ENCODE results near the gene GADD45GIP1. TPM values are rescaled to one million over a fixed set of nuclear protein-coding genes. Genes with fewer than 3 reads are reported as not detected.
"Not testable (repeated sequence)": the region's sequence is repeated elsewhere in the genome, so short reads cannot be mapped to it uniquely, and the experiment has no call there.

The GADD45GIP1 gene
- total RNA-seq, 2 donors from 2014 or later = 17.0 to 27.9 TPM

- no peaks in the 10 kb centered on the region for H3K36me3 Mint-ChIP-seq (ENCODE audit: low read depth)
Observed at GRCh38 chr19:12982648-12983047, 25.6 kb upstream of the GADD45GIP1 start.

GRCh38 chr19:12979974-12980373 lies 23.0 kb upstream of the GADD45GIP1 start:
- no peaks in the 10 kb centered on the region for H3K36me3 Mint-ChIP-seq (ENCODE audit: low read depth)
- no peak overlapping the region for H3K27ac Mint-ChIP-seq
- no peak for ATAC-seq (replicated peaks)
- H3K27me3 Mint-ChIP-seq = peaks cover 11% of the 10 kb centered on the region
- H3K9me3 Mint-ChIP-seq = no peaks in the 10 kb centered on the region
- H3K4me1 Mint-ChIP-seq = peaks cover 4% of the 10 kb centered on the region
- no peak overlapping the region for H3K4me3 Mint-ChIP-seq

More at GRCh38 chr19:12982648-12983047, 25.6 kb upstream of the GADD45GIP1 start:
- Mint-ChIP-seq H3K4me1 (peaks cover 4% of the 10 kb centered on the region), H3K4me3 (no peak overlapping the region), H3K27ac (no peak overlapping the region), H3K27me3 (peaks cover 10% of the 10 kb centered on the region), H3K9me3 (no peaks in the 10 kb centered on the region)
- ATAC-seq (replicated peaks) = no peak

GRCh38 chr19:12976109-12976508 lies 19.1 kb upstream of the GADD45GIP1 start:
- not testable (repeated sequence) for H3K27ac Mint-ChIP-seq; ATAC-seq (replicated peaks); H3K36me3 Mint-ChIP-seq (ENCODE audit: low read depth); H3K9me3 Mint-ChIP-seq; H3K4me1 Mint-ChIP-seq; H3K4me3 Mint-ChIP-seq
- H3K27me3 Mint-ChIP-seq = peaks cover 11% of the 10 kb centered on the region

- peaks cover 4% of the 10 kb centered on the region for H3K4me1 Mint-ChIP-seq
- peaks cover 11% of the 10 kb centered on the region for H3K27me3 Mint-ChIP-seq
- H3K36me3 Mint-ChIP-seq (ENCODE audit: low read depth) = no peaks in the 10 kb centered on the region
- no peak overlapping the region for H3K27ac Mint-ChIP-seq
- H3K9me3 Mint-ChIP-seq = no peaks in the 10 kb centered on the region
- ATAC-seq (replicated peaks) = no peak
- H3K4me3 Mint-ChIP-seq = no peak overlapping the region
Observed at GRCh38 chr19:12975221-12975741, 18.3 kb upstream of the GADD45GIP1 start.

- Mint-ChIP-seq H3K4me1 (peaks cover 4% of the 10 kb centered on the region), H3K4me3 (no peak overlapping the region), H3K36me3 (ENCODE audit: low read depth) (no peaks in the 10 kb centered on the region), H3K27ac (no peak overlapping the region), H3K9me3 (no peaks in the 10 kb centered on the region), H3K27me3 (peaks cover 11% of the 10 kb centered on the region)
- no peak for ATAC-seq (replicated peaks)
Observed at GRCh38 chr19:12974301-12975220, 17.5 kb upstream of the GADD45GIP1 start.

- no peaks in the 10 kb centered on the region for H3K36me3 Mint-ChIP-seq (ENCODE audit: low read depth)
- H3K4me1 Mint-ChIP-seq = peaks cover 4% of the 10 kb centered on the region
- no peak overlapping the region for H3K27ac Mint-ChIP-seq
- no peaks in the 10 kb centered on the region for H3K9me3 Mint-ChIP-seq
- ATAC-seq (replicated peaks) = no peak
- peaks cover 11% of the 10 kb centered on the region for H3K27me3 Mint-ChIP-seq
- no peak overlapping the region for H3K4me3 Mint-ChIP-seq
Observed at GRCh38 chr19:12973236-12973635, 16.2 kb upstream of the GADD45GIP1 start.

- peak; percentile 33 for ATAC-seq (replicated peaks)
- Mint-ChIP-seq H3K4me3 (no peak overlapping the region), H3K27me3 (no peaks in the 10 kb centered on the region), H3K27ac (peak overlapping the region; percentile 20), H3K36me3 (ENCODE audit: low read depth) (no peaks in the 10 kb centered on the region), H3K4me1 (no peaks in the 10 kb centered on the region), H3K9me3 (no peaks in the 10 kb centered on the region)
Observed at GRCh38 chr19:12970070-12970820, 13.2 kb upstream of the GADD45GIP1 start.

GRCh38 chr19:12969292-12969988 lies 12.4 kb upstream of the GADD45GIP1 start, which contains the start of gene DAND5:
Gene DAND5, plus strand, starts transcription at chr19:12969576. Its CDS starts 85 bp downstream, at chr19:12969661.
- H3K27ac Mint-ChIP-seq = peak within 1 kb of the TSS; percentile 20
- H3K9me3 Mint-ChIP-seq = no peaks in the 10 kb centered on the region
- H3K4me1 Mint-ChIP-seq = peaks cover 5% of the 10 kb centered on the region
- H3K27me3 Mint-ChIP-seq = no peaks in the 10 kb centered on the region
- H3K4me3 Mint-ChIP-seq = no peak within 1 kb of the TSS
- no peaks in the 10 kb centered on the region for H3K36me3 Mint-ChIP-seq (ENCODE audit: low read depth)
- ATAC-seq (replicated peaks) = no peak

- H3K4me3 Mint-ChIP-seq = no peak overlapping the region
- H3K27ac Mint-ChIP-seq = no peak overlapping the region
- no peaks in the 10 kb centered on the region for H3K36me3 Mint-ChIP-seq (ENCODE audit: low read depth)
- no peaks in the 10 kb centered on the region for H3K27me3 Mint-ChIP-seq
- no peak for ATAC-seq (replicated peaks)
- H3K4me1 Mint-ChIP-seq = peaks cover 5% of the 10 kb centered on the region
- H3K9me3 Mint-ChIP-seq = no peaks in the 10 kb centered on the region
Observed at GRCh38 chr19:12967907-12968306, 10.9 kb upstream of the GADD45GIP1 start.

- H3K27me3 Mint-ChIP-seq = no peaks in the 10 kb centered on the region
- no peaks in the 10 kb centered on the region for H3K36me3 Mint-ChIP-seq (ENCODE audit: low read depth)
- H3K9me3 Mint-ChIP-seq = no peaks in the 10 kb centered on the region
- no peak for ATAC-seq (replicated peaks)
- no peak overlapping the region for H3K27ac Mint-ChIP-seq
- H3K4me3 Mint-ChIP-seq = peak overlapping the region; percentile 99
- peaks cover 5% of the 10 kb centered on the region for H3K4me1 Mint-ChIP-seq
Observed at GRCh38 chr19:12965812-12966135, 8.8 kb upstream of the GADD45GIP1 start.

GRCh38 chr19:12965017-12965811 lies 8.2 kb upstream of the GADD45GIP1 start:
- Mint-ChIP-seq H3K27ac (peak overlapping the region; percentile 91), H3K9me3 (no peaks in the 10 kb centered on the region), H3K4me1 (peaks cover 5% of the 10 kb centered on the region), H3K36me3 (ENCODE audit: low read depth) (no peaks in the 10 kb centered on the region), H3K4me3 (peak overlapping the region; percentile 99), H3K27me3 (no peaks in the 10 kb centered on the region)
- peak; percentile 96 for ATAC-seq (replicated peaks)

- Mint-ChIP-seq H3K27ac (no peak overlapping the region), H3K4me3 (no peak overlapping the region), H3K4me1 (peaks cover 7% of the 10 kb centered on the region), H3K36me3 (ENCODE audit: low read depth) (peaks cover 25% of the 10 kb centered on the region), H3K27me3 (no peaks in the 10 kb centered on the region), H3K9me3 (no peaks in the 10 kb centered on the region)
- ATAC-seq (replicated peaks) = no peak
Observed at GRCh38 chr19:12959481-12959880, 2.5 kb upstream of the GADD45GIP1 start.

GRCh38 chr19:12957389-12957952 lies 448 bp upstream of the GADD45GIP1 start:
- not testable (repeated sequence) for H3K4me1 Mint-ChIP-seq, H3K9me3 Mint-ChIP-seq, H3K27me3 Mint-ChIP-seq
- Mint-ChIP-seq H3K27ac (peak overlapping the region; percentile 95), H3K4me3 (peak overlapping the region; percentile 85), H3K36me3 (ENCODE audit: low read depth) (peaks cover 45% of the 10 kb centered on the region)
- ATAC-seq (replicated peaks) = peak; percentile 28

All from activated T-helper 17 cell treated with anti-CD3 and anti-CD28 coated beads, Interleukin-2, amount 50 U/mL, for 72 hours (primary cell).